Duodenal mucosa (tissue), 2 donors: ENCODE measurements around the gene EXD3.
A peak's percentile ranks its signal among the peaks of the same experiment; 100 is the strongest.

Experiments used
- H3K27ac ChIP-seq: one replicate; pipeline ENCODE4 v1.7.0; 2013; ENCODE audit warnings: low read depth, low read length
- H3K27me3 ChIP-seq, 2 donors: one replicate each; pipeline ENCODE4 v1.7.0; 2013; ENCODE audit warnings: low read length in 2 of 2, control low read depth in 1 of 2; ENCODE audit not compliant: insufficient read depth in 2 of 2, control insufficient read depth in 1 of 2
- H3K36me3 ChIP-seq, 2 donors: one replicate each; pipeline ENCODE4 v1.7.0; 2013; ENCODE audit warnings: low read length in 2 of 2, control low read depth in 1 of 2; ENCODE audit not compliant: insufficient read depth in 2 of 2, control insufficient read depth in 1 of 2
- H3K4me1 ChIP-seq, 2 donors: one replicate each; pipeline ENCODE4 v1.7.0; 2013; ENCODE audit warnings: low read length in 2 of 2, control low read depth in 1 of 2; ENCODE audit not compliant: insufficient read depth in 2 of 2, control insufficient read depth in 1 of 2
- H3K4me3 ChIP-seq, 2 donors: one replicate each; pipeline ENCODE4 v1.7.0; 2013; ENCODE audit warnings: low read length in 2 of 2, low read depth in 1 of 2
- H3K9ac ChIP-seq, 2 donors: one replicate each; pipeline ENCODE4 v1.7.0; 2013; ENCODE audit warnings: low read length in 2 of 2, low read depth in 1 of 2
- H3K9me3 ChIP-seq, 2 donors: one replicate each; pipeline ENCODE4 v1.7.0; 2013; ENCODE audit warnings: low read length in 2 of 2, control low read depth in 1 of 2; ENCODE audit not compliant: control insufficient read depth in 1 of 2

Gene EXD3

DNA sequence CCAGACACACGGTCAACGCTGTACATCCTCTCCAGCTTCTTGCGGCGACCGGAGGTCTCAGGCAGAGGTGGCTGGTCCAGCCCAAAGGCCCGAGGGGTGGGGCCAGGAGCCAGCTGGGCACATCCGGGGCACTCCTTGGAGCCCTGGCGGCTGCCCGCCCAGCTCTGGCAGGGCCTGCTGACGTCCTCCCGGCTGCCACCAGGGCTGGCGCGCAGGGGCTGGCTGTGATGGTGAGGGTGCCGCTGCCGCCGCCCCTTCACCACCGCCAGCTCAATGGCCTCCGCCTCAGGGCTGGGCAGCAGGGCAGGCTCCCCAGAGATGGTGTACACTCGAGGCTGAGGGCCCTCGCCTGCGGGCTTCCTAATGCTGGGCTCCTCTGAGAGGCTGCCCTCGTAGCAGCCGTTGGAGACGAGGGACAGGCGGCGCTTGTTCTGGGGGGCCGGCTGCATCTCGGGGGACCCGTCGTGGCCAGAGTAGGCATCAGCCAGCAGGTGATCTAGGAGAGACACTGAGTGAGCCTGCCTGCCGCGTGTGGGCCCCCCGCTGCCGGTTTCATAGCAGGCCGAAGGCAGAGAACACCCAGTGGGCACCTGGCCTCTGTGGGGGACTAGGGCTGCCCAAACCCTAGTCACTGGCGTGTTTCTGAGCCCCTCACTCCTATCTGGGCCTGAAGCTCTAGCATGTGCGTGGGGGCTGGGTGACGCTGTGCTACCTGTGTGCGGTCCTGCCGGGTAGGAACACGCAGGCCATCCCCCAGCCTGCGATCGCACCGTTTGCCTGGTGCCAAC is 34.6 kb upstream of the EXD3 start:
- Histone ChIP-seq H3K4me3 (peak overlapping the region in 1 of 2 donors; percentile 68), H3K9me3 (no peaks in the 10 kb centered on the region), H3K9ac (peak overlapping the region in 1 of 2 donors; percentile 77), H3K27me3 (no peaks in the 10 kb centered on the region), H3K27ac (no peak overlapping the region), H3K4me1 (peaks cover 13 to 38% of the 10 kb centered on the region in 2 donors), H3K36me3 (peaks cover 0 to 8% of the 10 kb centered on the region in 2 donors)

DNA sequence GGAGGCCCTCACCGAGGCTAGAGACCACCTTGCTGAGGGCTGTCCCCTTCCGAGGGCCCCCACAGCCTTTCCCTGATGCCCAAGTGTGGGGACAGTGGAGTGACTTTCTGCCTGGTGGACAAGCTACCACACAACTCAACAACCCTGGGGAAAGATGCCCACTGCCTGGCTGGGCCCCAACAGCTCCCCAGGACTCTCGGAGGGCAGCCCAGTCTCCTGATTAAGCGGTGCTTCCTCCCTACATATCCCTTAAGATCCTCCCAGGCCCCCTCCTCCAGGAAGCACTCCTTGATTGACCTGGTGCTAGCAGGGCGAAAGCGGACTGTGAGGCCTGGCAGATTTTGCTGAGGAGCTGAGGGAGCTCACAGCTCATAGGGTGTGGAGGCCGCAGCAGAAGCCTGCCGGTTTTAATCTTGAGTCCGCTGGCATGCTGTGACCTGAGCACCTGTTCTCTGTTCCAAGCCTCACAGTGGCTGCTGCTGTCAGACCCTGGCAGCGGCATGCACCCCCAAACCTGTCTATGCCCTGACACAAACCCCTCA is 34.0 kb upstream of the EXD3 start:
- no peak overlapping the region for H3K9ac ChIP-seq
- peaks cover 13 to 36% of the 10 kb centered on the region in 2 donors for H3K4me1 ChIP-seq
- H3K27ac ChIP-seq: no peak overlapping the region
- H3K9me3 ChIP-seq: no peaks in the 10 kb centered on the region
- H3K27me3 ChIP-seq: no peaks in the 10 kb centered on the region
- peaks cover 3 to 8% of the 10 kb centered on the region in 2 donors for H3K36me3 ChIP-seq
- no peak overlapping the region for H3K4me3 ChIP-seq

DNA sequence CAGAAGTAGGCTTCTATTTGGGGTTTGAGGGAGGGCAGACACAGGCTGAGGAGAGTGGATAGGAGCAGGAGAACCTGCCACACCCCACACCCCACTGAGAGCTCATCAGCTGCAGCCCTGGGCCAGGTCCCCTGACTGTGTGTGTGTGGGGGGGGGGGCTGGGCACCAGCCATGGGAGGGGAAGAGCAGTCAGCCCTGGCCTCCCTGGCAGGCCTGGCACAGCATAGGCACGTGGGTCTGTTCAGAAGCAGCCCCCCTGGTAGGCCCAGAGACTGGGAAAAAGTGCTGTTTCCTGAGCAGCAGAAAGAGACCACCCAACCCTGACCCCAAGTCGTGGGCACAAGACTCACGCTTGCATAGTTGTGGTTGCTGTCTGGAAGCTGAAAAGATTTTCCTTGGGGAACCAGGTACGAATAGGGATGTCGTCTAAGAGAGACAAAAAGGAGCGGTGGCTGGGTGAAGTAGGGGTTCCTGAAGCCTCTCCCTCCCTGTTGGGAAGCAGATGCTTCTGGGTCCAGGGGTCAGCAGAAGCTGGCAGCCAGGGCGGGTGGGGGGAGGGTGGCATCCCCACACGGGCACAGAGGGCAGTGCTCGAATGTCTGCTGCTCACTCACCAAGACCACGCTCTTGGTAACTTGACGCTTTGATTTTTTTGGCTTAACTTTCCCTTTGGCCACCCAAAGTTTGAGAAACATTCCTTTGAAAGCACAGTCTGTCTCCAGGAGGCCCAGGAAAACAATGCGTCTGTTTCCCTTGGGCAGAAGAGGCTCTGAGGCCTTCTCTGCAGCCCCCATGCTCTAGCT is 33.3 kb upstream of the EXD3 start:
- Histone ChIP-seq H3K9me3 (no peaks in the 10 kb centered on the region), H3K27me3 (no peaks in the 10 kb centered on the region), H3K9ac (no peak overlapping the region), H3K27ac (no peak overlapping the region), H3K4me3 (no peak overlapping the region), H3K36me3 (peaks cover 3 to 8% of the 10 kb centered on the region in 2 donors), H3K4me1 (peaks cover 13 to 30% of the 10 kb centered on the region in 2 donors)

DNA sequence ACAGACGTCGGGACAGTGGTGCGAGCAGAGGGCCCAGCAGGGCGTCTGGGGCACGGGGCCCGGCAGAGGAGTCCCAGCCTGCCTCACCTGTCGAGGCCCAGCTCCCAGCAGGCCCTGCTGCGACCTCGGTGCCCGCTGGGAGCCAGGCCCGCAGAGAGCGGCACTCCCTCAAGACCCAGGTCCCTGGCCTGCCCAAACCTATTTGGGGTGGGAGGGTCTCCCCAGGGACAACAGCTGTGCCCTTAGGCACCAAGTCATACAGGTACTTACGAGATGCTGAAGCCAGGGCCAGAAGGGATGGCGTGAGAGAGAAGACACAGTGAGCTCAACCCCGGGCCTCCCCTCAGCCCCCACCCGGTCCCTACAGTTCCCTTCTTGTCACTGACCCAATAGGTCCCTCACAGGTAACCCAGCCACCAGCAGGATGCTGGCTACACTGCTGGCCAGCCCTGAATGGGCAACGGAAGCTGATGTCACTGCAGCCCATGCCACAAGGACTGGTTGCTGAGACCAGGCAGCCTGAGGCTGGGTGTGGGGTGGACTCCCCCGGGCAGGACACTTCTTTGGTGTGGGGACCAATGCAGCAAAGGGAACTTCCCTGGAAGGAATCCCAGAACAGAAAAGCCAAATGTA is 32.5 kb upstream of the EXD3 start:
- H3K27ac ChIP-seq: no peak overlapping the region
- H3K9me3 ChIP-seq: no peaks in the 10 kb centered on the region

DNA sequence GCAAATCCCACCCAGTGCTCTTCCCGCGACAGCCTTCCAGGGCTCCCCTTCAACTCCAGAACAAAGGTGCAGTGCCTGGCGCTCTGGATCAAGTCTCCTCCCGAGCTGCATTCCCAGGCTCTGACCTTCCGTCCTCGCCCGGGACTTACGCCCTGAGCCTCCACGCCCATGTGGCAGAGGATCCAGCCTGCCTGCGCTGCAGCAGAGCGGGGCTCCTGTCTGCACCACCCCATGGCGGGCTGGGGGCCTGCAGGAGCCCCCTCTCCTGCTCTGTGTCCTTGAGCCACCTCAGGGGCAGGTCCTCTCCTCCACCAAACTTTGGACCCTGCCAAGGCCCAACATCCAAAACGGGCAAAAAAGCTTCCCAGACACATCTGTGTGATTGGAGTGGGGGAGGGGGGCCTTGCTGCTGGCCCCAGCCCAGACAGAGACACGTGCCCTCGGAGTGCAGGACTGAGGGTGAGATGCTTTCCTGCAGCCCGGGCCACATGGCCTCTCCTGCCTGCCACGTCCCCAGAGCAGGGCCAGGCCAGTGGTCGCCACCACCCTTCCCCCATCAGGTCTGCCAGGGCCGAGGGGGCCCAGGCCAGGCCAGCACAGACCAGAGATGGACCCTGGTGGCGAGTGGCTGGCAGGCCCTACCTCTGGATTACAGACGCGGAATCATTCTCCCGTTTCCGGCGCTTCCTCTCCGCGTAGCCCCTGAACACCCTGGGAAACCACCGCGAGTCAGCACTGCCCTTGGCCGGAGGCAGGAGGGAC is 31.8 kb upstream of the EXD3 start:
- Histone ChIP-seq H3K4me1 (peaks cover 11 to 29% of the 10 kb centered on the region in 2 donors), H3K27ac (peak overlapping the region; percentile 85), H3K9ac (peak overlapping the region; percentile 74 to 82), H3K27me3 (no peaks in the 10 kb centered on the region), H3K36me3 (peaks cover 3 to 8% of the 10 kb centered on the region in 2 donors), H3K9me3 (no peaks in the 10 kb centered on the region), H3K4me3 (peak overlapping the region; percentile 70 to 72)

More for the DNA sequence above, 32.5 kb upstream of the EXD3 start:
- Histone ChIP-seq H3K4me3 (no peak overlapping the region), H3K9ac (no peak overlapping the region), H3K27me3 (no peaks in the 10 kb centered on the region), H3K4me1 (peaks cover 13 to 30% of the 10 kb centered on the region in 2 donors), H3K36me3 (peaks cover 3 to 8% of the 10 kb centered on the region in 2 donors)

DNA sequence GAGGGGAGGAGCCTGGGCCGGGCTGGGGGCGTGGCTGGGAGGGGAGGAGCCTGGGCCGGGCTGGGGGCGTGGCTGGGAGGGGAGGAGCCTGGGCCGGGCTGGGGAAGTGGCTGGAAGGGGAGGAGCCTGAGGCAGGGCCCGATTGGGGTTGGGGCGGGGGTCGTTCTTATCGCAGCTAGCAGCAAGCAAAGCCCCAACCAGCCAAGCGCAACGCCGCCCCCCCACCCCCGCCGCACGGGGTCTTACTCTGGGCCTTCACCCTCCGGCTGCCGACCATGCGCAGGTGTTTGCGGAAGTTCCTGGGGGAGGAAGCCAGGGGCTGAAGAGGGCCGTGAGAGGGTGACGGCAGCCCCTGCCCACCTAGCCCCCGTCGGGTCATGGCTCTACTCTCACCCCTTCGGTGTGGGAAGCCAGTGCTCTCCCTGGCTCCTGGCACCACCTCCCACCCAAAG is 31.2 kb upstream of the EXD3 start:
- Histone ChIP-seq H3K36me3 (peaks cover 3 to 8% of the 10 kb centered on the region in 2 donors), H3K27ac (peak overlapping the region; percentile 85), H3K4me3 (peak overlapping the region; percentile 70 to 72)

DNA sequence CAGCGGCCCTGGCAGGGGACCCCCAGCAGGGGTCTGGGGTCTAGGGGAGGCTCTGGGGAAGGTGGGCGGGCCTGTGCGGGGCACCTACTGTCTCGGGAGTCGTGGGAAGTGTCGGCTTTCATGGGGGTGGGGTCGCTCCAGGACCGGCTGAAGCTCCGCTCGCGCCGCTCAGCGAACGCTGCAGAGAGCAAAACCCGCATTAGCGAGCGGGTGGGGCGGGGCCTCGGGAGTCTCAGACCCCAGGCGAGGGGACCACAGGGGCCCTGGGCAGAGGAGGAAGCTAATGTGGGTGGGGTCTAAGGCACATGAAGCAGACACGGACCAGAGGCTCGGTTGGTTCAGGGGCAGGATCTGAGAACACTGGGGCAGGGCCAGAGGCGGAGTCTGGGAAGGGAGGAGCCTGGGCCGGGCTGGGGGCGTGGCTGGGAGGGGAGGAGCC is 30.7 kb upstream of the EXD3 start:
- Histone ChIP-seq H3K27ac (no peak overlapping the region), H3K9ac (no peak overlapping the region), H3K36me3 (peaks cover 3 to 8% of the 10 kb centered on the region in 2 donors), H3K9me3 (no peaks in the 10 kb centered on the region), H3K27me3 (no peaks in the 10 kb centered on the region), H3K4me3 (peak overlapping the region; percentile 13 to 43), H3K4me1 (peaks cover 7 to 24% of the 10 kb centered on the region in 2 donors)

More for the DNA sequence above, 31.2 kb upstream of the EXD3 start:
- Histone ChIP-seq H3K4me1 (peaks cover 7 to 24% of the 10 kb centered on the region in 2 donors), H3K27me3 (no peaks in the 10 kb centered on the region), H3K9ac (peak overlapping the region; percentile 74 to 82), H3K9me3 (no peaks in the 10 kb centered on the region)

DNA sequence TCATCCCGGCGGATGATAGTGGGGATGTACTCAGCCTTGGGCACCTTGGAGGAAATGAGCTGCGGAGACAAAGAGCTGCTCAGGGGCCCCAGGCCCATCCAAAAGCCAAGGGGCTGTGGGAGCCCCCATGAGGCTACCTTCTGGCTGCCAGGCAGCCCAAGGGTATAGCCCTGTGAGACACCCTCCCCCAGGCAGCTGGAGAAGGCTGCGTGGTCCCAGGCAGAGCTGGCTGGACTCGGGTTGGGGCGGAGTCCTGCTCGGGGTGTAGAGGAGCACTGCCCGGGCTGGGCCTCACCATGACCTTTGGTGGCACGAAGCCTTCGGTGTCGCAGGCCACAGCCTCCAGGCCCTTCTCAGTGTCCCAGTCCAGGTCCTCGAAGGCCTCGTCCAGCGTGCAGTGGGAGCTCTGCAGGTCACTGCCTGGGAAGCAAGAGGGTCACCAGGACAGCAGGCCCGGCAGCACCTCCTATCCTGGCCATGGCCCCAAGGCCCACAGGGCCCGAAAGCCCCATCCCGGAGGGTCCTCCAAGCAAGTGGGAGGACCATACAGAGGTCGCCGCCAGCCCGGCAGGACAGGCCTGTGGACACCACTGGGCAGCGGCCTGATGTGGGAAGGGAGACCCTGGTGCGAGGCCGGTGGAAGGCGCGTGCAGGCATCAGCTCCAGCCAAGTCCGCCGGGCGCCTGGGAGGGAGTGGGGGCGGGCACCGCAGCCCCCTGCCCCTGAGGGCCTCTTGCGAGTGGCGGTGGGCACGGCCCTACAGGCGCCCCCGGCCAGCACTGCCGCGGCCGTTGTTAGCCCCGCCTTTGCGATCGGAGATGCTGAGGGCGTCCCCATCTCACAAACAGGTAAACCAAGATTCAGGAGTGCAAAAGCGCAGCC is 30.0 kb upstream of the EXD3 start:
- H3K27ac ChIP-seq: no peak overlapping the region
- no peak overlapping the region for H3K9ac ChIP-seq
- H3K9me3 ChIP-seq: no peaks in the 10 kb centered on the region
- no peaks in the 10 kb centered on the region for H3K27me3 ChIP-seq
- H3K4me1 ChIP-seq: peaks cover 7 to 18% of the 10 kb centered on the region in 2 donors
- H3K36me3 ChIP-seq: peaks cover 3 to 8% of the 10 kb centered on the region in 2 donors
- peak overlapping the region in 1 of 2 donors; percentile 43 for H3K4me3 ChIP-seq
